ENCODE measurements around the gene UNC13A. TPM values are rescaled to one million over a fixed set of nuclear protein-coding genes. Genes with fewer than 3 reads are reported as not detected.
A peak's percentile ranks its signal among the peaks of the same experiment; 100 is the strongest.

Gene UNC13A
- total RNA-seq, 1 donor from 2014 or later: 1.2 TPM

DNA sequence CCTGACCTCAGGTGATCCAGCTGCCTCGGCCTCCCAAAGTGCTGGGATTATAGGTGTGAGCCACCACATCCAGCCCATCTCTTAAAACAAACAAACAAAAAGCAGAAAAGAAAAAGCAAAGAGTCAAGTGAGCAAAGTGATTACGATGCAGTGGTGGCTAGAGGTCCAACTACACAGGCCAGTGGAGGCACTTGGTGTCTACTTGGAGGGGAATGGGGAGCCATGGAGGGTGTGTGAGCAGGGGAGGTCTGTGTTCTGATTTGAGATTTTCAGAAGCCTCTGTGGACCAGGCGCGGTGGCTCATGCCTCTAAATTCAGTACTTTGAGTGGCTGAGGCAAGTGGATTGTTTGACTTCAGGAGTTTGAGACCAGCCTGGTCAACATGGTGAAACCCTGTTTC is 126.1 kb downstream of the UNC13A start:
- Mint-ChIP-seq H3K27me3 (ENCODE audit: unreplicated experiment) (peaks cover 3% of the 10 kb centered on the region), H3K9me3 (ENCODE audit: unreplicated experiment) (no peaks in the 10 kb centered on the region), H3K36me3 (ENCODE audit: low read depth, unreplicated experiment) (peaks cover 35% of the 10 kb centered on the region), H3K27ac (ENCODE audit: unreplicated experiment) (peak overlapping the region; percentile 67), H3K4me1 (ENCODE audit: unreplicated experiment) (peaks cover 16% of the 10 kb centered on the region), H3K4me3 (ENCODE audit: unreplicated experiment) (no peak overlapping the region)
- TF ChIP-seq, protein P1, sequence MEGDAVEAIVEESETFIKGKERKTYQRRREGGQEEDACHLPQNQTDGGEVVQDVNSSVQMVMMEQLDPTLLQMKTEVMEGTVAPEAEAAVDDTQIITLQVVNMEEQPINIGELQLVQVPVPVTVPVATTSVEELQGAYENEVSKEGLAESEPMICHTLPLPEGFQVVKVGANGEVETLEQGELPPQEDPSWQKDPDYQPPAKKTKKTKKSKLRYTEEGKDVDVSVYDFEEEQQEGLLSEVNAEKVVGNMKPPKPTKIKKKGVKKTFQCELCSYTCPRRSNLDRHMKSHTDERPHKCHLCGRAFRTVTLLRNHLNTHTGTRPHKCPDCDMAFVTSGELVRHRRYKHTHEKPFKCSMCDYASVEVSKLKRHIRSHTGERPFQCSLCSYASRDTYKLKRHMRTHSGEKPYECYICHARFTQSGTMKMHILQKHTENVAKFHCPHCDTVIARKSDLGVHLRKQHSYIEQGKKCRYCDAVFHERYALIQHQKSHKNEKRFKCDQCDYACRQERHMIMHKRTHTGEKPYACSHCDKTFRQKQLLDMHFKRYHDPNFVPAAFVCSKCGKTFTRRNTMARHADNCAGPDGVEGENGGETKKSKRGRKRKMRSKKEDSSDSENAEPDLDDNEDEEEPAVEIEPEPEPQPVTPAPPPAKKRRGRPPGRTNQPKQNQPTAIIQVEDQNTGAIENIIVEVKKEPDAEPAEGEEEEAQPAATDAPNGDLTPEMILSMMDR (IDR thresholded peaks at IDR 0.05; ENCODE audit: unreplicated experiment): no peak
- no peak for DNase-seq (ENCODE audit: low spot score)

DNA sequence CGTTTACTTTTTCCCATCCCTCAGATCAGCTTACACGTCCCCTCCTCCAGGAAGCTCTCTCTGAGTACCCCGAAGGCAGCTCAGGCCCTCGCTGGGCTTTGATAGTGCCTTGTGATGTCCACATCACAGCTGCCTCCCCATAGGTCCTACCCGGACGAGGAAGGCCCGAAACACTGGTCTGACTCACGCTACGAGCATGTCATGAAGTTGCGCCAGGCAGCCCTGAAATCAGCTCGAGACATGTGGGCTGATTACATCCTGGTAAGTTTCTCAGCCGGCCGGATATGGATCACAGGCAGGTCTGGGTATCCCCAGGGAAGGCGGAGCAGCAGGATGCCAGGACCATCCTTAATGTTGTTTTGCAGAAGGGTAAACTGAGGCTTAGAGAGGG is 128.0 kb downstream of the UNC13A start:
- H3K27me3 Mint-ChIP-seq (ENCODE audit: unreplicated experiment): peaks cover 2% of the 10 kb centered on the region
- peaks cover 29% of the 10 kb centered on the region for H3K36me3 Mint-ChIP-seq (ENCODE audit: low read depth, unreplicated experiment)
- TF ChIP-seq, protein P1 (IDR thresholded peaks at IDR 0.05; ENCODE audit: unreplicated experiment): no peak
- H3K27ac Mint-ChIP-seq (ENCODE audit: unreplicated experiment): no peak overlapping the region
- no peak for DNase-seq (ENCODE audit: low spot score)
- H3K4me3 Mint-ChIP-seq (ENCODE audit: unreplicated experiment): peak overlapping the region; percentile 81
- peaks cover 20% of the 10 kb centered on the region for H3K4me1 Mint-ChIP-seq (ENCODE audit: unreplicated experiment)
- H3K9me3 Mint-ChIP-seq (ENCODE audit: unreplicated experiment): no peaks in the 10 kb centered on the region

DNA sequence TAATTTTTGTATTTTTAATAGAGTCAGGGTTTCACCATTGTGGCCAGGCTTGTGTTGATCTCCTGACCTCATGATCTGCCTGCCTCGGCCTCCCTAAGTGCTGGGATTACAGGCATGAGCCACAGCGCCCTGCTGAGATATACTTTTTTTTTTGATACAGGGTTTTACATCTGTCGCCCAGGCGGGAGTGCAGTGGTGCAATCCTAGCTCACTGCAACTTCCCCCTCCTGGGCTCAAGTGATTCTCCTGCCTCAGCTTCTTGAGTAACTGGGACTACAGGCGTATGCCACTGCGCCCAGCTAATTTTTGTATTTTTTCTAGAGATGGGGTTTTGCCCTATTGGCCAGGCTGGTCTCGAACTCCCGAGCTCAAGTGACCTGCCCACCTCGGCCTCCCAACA is 130.7 kb downstream of the UNC13A start:
- Mint-ChIP-seq H3K9me3 (ENCODE audit: unreplicated experiment) (no peaks in the 10 kb centered on the region), H3K36me3 (ENCODE audit: low read depth, unreplicated experiment) (peaks cover 21% of the 10 kb centered on the region), H3K27ac (ENCODE audit: unreplicated experiment) (no peak overlapping the region), H3K4me1 (ENCODE audit: unreplicated experiment) (peaks cover 25% of the 10 kb centered on the region), H3K27me3 (ENCODE audit: unreplicated experiment) (peaks cover 7% of the 10 kb centered on the region), H3K4me3 (ENCODE audit: unreplicated experiment) (peak overlapping the region; percentile 90)
- TF ChIP-seq, protein P1 (IDR thresholded peaks at IDR 0.05; ENCODE audit: unreplicated experiment): no peak
- DNase-seq (ENCODE audit: low spot score): no peak

DNA sequence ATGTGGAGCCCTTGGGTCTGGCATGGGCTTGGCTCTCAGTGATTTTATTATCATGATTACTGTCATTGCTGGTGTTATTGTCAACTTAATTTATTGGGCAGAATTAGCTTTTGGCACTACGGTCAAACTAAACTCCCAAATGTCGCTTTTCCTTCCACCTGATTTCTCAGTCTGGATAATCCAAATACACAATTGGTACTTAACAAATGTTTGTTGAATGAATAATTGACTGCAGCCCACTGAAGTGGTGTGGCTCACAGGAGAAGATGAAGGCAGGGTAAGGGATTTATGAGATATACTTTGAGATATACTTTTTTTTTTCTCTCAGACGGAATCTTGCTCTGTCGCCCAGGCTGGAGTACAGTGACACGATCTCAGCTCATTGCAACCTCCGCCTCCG is 131.2 kb downstream of the UNC13A start:
- Mint-ChIP-seq H3K4me3 (ENCODE audit: unreplicated experiment) (peak overlapping the region; percentile 90), H3K4me1 (ENCODE audit: unreplicated experiment) (peaks cover 25% of the 10 kb centered on the region)

More for the DNA sequence above, 131.2 kb downstream of the UNC13A start:
- TF ChIP-seq, protein P1 (IDR thresholded peaks at IDR 0.05; ENCODE audit: unreplicated experiment): no peak
- H3K27ac Mint-ChIP-seq (ENCODE audit: unreplicated experiment): peak overlapping the region; percentile 30
- no peaks in the 10 kb centered on the region for H3K9me3 Mint-ChIP-seq (ENCODE audit: unreplicated experiment)
- H3K36me3 Mint-ChIP-seq (ENCODE audit: low read depth, unreplicated experiment): peaks cover 21% of the 10 kb centered on the region
- H3K27me3 Mint-ChIP-seq (ENCODE audit: unreplicated experiment): peaks cover 6% of the 10 kb centered on the region
- DNase-seq (ENCODE audit: low spot score): no peak

Measured in endothelial cell (in vitro differentiated cells).